ENCODE data around the gene ZC3H12D.
"Not testable (repeated sequence)": the region's sequence is repeated elsewhere in the genome, so short reads cannot be mapped to it uniquely, and the experiment has no call there.

ZC3H12D gene

GRCh38 chr6:149484733-149485700, at the start of gene ZC3H12D:
TSS of gene ZC3H12D (minus strand) at chr6:149485014. CDS start at chr6:149474543, 10,471 bp downstream.
- no peak for DNase-seq

DNA sequence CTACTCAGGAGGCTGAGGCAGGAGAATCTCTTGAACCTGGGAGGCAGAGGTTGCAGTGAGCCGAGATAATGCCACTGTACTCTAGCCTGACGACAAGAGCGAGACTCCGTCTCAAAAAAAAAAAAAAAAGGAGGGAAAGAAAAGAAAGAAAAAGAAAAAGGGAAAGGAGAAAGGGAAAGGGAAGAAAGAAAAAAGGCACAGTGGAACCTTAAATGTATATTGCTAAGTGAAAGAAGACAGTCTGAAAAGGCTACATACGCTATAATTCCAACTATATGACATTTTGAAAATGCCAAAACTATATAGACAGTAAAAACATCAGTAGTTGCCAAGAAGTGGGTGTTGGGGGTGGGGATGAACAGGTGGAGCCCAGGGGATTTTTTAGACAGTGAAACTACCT, 44.8 kb upstream of the ZC3H12D start:
- DNase-seq: no peak

DNA sequence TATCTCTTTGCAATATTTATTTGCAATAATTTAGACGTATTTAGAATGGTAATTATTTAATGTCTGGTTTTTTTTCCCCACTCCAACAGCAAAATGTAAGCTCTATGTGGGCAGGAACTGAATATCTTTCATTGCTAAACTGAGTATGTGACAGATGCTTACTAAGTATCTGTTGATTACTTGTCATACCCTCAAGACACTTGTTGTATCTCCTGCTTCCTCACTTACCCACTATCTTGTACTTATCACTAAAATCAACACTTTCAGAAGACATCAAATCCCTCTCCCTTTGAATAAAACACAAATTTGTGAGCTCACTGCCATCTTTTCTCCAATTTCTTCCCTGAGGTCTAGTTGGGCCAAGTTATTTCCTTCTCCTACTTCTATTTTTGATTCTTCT, 30.7 kb upstream of the ZC3H12D start:
- no peak for DNase-seq

DNA sequence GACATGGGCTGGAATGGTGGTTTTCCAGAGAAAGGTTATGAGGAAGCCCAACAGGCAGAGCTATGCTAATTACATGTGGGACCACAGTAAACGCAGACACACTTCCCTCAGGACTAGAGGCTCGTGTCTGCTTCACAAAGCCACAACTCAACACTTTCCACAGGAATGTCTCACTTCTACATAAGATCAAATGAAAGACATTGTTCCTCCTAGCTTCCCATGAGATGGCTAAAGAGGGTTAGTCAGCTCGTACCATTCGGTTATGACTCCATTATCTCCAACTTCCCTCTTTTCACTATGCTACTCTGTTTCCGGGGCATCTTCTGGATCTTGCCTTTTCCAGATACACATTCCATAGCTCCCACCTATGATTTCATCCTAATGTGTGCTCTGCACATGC, 29.1 kb upstream of the ZC3H12D start:
- DNase-seq: no peak

- DNase-seq: no peak
Measured at GRCh38 chr6:149510793-149511512, 26.1 kb upstream of the ZC3H12D start.

- no peak for DNase-seq
Measured at GRCh38 chr6:149508485-149508884, 23.7 kb upstream of the ZC3H12D start.

- DNase-seq: no peak
Measured at GRCh38 chr6:149503872-149504271, 19.1 kb upstream of the ZC3H12D start.

GRCh38 chr6:149503276-149503675, 18.5 kb upstream of the ZC3H12D start:
- no peak for DNase-seq

- DNase-seq: no peak
Measured at GRCh38 chr6:149501768-149502167, 17.0 kb upstream of the ZC3H12D start.

DNA sequence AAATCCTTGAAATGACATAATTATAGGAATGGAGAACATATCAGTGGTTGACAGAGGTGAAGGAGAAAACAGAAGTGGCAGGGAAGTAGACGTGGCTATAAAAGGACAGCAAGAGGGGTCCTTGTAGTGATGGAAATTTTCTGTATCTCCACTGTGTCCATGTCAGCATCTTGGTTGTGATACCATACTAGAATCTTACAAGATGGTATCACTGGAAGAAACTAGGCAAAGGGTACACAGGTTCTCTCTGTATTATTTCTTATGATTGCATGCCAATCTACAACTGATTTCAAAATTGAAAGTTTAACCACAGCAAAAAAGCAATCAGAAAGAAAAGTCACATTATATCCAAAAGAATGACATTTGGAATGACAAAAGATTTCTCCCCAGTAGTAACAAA, 16.4 kb upstream of the ZC3H12D start:
- no peak for DNase-seq

- DNase-seq: no peak
Measured at GRCh38 chr6:149500096-149500495, 15.3 kb upstream of the ZC3H12D start.

DNA sequence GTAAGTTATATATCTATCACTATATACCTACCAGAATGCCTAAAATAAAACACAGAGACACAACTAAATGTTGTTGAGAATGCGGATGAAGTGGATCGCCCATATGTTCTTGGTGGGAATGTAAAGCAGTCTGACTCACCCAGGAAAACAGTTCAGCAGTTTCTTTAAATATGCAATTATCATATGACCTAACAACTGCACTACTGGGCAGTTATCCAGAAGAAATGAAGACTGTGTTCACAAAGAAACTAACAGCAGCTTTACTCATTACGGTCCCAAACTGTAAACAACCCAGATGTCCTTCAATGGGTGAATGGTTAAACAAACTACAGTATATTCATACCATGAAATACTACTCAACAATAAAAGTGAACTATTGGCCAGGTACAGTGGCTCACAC, 14.3 kb upstream of the ZC3H12D start:
- DNase-seq: no peak

- no peak for DNase-seq
Measured at GRCh38 chr6:149497365-149497764, 12.6 kb upstream of the ZC3H12D start.

DNA sequence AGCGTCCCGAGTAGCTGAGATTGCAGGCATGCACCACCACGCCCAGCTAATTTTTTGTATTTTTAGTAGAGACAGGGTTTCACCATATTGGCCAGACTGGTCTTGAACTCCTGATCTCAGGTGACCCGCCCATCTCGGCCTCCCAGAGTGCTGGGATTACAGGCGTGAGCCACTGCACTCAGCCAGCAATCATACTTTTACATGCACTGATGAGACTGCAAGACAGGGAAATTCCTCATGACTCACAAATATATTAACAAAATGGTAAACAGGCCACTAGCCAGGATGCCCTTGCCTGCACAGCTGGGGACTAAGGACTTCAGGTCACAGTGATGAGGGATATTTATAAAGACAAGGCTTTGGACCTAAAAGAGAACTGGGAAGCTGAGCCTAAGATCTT, 11.8 kb upstream of the ZC3H12D start:
- DNase-seq: not testable (repeated sequence)

GRCh38 chr6:149495349-149496016, 10.7 kb upstream of the ZC3H12D start:
- not testable (repeated sequence) for DNase-seq

DNA sequence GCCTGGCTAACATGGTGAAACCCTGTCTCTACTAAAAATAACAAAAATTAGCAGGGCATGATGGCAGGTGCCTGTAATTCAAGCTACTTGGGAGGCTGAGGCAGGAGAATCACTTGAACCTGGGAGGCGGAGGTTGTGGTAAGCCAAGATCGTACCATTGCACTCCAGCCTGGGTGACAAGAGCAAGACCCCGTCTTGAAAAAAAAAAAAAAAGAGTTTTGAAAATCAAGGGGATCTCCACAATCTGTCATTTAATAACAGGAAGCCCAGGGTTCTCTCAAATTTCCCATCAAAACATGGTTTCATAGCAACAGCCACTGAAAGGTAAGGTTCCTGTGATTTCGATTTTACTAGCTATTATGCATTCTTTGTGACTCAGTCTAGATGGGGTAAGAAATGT, 10.0 kb upstream of the ZC3H12D start:
- DNase-seq: not testable (repeated sequence)

GRCh38 chr6:149493761-149494320, 9.0 kb upstream of the ZC3H12D start:
- DNase-seq: no peak

GRCh38 chr6:149492798-149493343, 8.1 kb upstream of the ZC3H12D start:
- no peak for DNase-seq

GRCh38 chr6:149489967-149490366, 5.2 kb upstream of the ZC3H12D start:
- DNase-seq: no peak

GRCh38 chr6:149488815-149489214, 4.0 kb upstream of the ZC3H12D start:
- DNase-seq: no peak

DNA sequence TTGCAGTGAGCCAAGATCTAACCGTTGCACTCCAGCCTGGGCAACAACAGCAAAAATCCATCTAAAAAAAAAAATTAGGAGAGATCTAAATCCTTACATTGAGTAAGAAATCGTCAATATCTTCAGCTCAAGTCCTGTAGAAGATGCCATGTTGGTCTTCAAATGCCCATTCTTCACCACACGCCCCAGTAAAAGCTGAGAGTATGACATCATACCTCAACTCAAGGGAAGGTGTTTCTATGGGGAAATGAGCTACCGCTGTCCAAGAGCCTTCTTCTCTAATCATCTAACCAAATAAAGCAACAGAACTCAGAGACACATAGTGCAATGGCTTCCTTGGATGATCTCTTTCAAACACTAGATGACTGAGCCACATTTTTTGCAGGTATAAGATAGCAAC, 2.5 kb upstream of the ZC3H12D start:
- no peak for DNase-seq

DNA sequence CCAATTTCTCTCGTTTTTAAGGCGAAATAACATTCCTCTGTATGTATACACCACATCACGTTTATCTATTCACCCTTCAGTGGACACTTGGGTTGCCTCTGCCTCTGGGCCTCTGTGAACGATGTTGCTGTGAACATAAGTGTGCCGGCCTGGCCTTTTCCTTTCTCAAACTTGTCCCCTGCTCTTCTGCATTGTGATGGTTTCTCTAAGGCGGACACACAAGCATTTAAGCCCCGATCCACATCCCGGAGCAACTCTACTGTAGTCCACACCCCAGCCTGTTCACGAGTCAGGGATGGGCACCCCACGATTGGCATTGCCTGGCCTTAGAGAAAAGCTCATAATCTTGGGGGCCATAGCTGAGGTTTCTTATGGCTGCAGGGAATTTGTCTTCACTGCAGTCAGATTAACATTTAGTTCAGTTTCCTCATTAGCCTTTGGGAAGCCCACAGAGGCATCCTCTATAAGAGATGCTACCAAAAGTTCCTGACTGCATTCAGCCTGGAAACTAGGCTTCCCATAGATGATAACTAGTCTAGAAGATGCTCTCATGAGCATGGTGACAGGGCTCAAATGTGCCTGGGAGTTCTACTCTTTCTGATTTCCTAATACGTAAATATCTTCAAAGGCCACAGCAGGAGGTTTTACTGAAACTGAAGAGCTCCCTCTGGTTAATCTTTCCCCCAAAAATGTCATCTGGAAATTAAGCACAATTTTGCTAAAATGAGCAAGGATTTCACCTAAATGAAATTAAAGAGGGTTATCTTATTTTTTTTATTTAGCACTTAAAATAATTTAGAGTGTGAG, 762 bp downstream of the ZC3H12D start:
- DNase-seq: no peak
